Caco-2 (cell line): ENCODE measurements around the gene LASP1NB.
"Not testable (repeated sequence)": the region's sequence is repeated elsewhere in the genome, so short reads cannot be mapped to it uniquely, and the experiment has no call there.

Experiments used
- BruUV-seq: library from RNA; stranded (reverse); fragments of 400-500 nt; replicated peaks from 2 replicates; lab custom pipeline; 2021; lab: Mats Ljungman, UMichigan
- CTCF ChIA-PET: fragments of 300-600 bp; sonication (Branson Sonifier 250); formaldehyde crosslinking; loops from one replicate; lab custom pipeline; 2022; ENCODE audit warnings: antibody characterized with exemption; lab: Charles Lee
- POLR2A ChIA-PET: fragments of 300-600 bp; sonication (Branson Sonifier 250); formaldehyde crosslinking; loops from one replicate; lab custom pipeline; 2022; ENCODE audit warnings: antibody characterized with exemption; lab: Charles Lee
- DNase-seq, 2 experiments: peaks; one replicate each; pipeline versions ENCODE4 v3.0.0 to v3.0.0-alpha.2; 2020 to 2022
- H3K27me3 ChIP-seq: replicated peaks from 2 replicates; pipeline ENCODE4 v1.6.0; 2011; ENCODE audit warnings: low read length; ENCODE audit not compliant: control insufficient read depth, insufficient read depth
- H3K36me3 ChIP-seq: 2 replicates; pipeline ENCODE4 v1.5.1; 2011; ENCODE audit warnings: low read length; ENCODE audit not compliant: control insufficient read depth, insufficient read depth
- H3K4me1 ChIP-seq: fragments of 250-450 bp; sonication (Bioruptor Pico); 2 replicates; pipeline ENCODE4 v1.5.1; 2020; ENCODE audit warnings: mild to moderate bottlenecking
- H3K4me3 ChIP-seq: 2 replicates; pipeline ENCODE4 v1.5.1; 2011; ENCODE audit warnings: low read depth, mild to moderate bottlenecking, control low read depth, low read length
- H3K9me3 ChIP-seq: fragments of 250-450 bp; sonication (Bioruptor Pico); 2 replicates; pipeline ENCODE4 v1.5.1; 2020; ENCODE audit warnings: mild to moderate bottlenecking, moderate library complexity
- H3K27ac Mint-ChIP-seq: one replicate; pipeline ENCODE4 v1.8.0; 2022; ENCODE audit warnings: mixed read lengths; ENCODE audit not compliant: unreplicated experiment
- H3K27me3 Mint-ChIP-seq: one replicate; pipeline ENCODE4 v1.8.0; 2022; ENCODE audit warnings: mixed read lengths; ENCODE audit not compliant: insufficient read depth, unreplicated experiment
- H3K36me3 Mint-ChIP-seq: one replicate; pipeline ENCODE4 v1.8.0; 2022; ENCODE audit warnings: mild to moderate bottlenecking, mixed read lengths; ENCODE audit not compliant: insufficient read depth, unreplicated experiment
- H3K4me1 Mint-ChIP-seq: one replicate; pipeline ENCODE4 v1.8.0; 2022; ENCODE audit warnings: low read depth, mixed read lengths; ENCODE audit not compliant: unreplicated experiment
- H3K4me3 Mint-ChIP-seq: one replicate; pipeline ENCODE4 v1.8.0; 2022; ENCODE audit warnings: mild to moderate bottlenecking, moderate library complexity, mixed read lengths; ENCODE audit not compliant: unreplicated experiment
- H3K9me3 Mint-ChIP-seq: one replicate; pipeline ENCODE4 v1.8.0; 2022; ENCODE audit warnings: mixed read lengths; ENCODE audit not compliant: unreplicated experiment
- intact Hi-C: fragments of 100-400 bp; cut with micrococcal nuclease; formaldehyde crosslinking; loops from one replicate; pipeline ENCODE4 v1.10.0; 2022; ENCODE audit not compliant: unreplicated experiment
- TF ChIP-seq, protein P1 (sequence below), 2 experiments: fragments of 200-600 bp in 1 of 2; IDR thresholded peaks; 1 replicate in 1 of 2; 2 replicates in 1 of 2; pipeline versions ENCODE4 v1.5.1 to v1.8.0; 2011 to 2022; ENCODE audit warnings: antibody characterized with exemption in 1 of 2, control low read depth in 1 of 2, inconsistent platforms in 1 of 2, low read depth in 1 of 2, low read length in 1 of 2, mild to moderate bottlenecking in 1 of 2, moderate library complexity in 1 of 2; ENCODE audit not compliant: insufficient read depth in 1 of 2, severe bottlenecking in 1 of 2, unreplicated experiment in 1 of 2

LASP1NB gene

GRCh38 chr17:38942696-38943334 lies 17.4 kb downstream of the LASP1NB start:
- ChIA-PET CTCF (no interaction called here), POLR2A (no interaction called here)
- H3K4me3 Mint-ChIP-seq: no peak overlapping the region
- Histone ChIP-seq H3K4me3 (no peak overlapping the region), H3K9me3 (no peaks in the 10 kb centered on the region), H3K36me3 (no peaks in the 10 kb centered on the region), H3K27me3 (no peaks in the 10 kb centered on the region), H3K4me1 (no peaks in the 10 kb centered on the region)
- no peaks in the 10 kb centered on the region for H3K27me3 Mint-ChIP-seq
- no peak overlapping the region for H3K27ac Mint-ChIP-seq
- intact Hi-C loops: no loop called here
- TF ChIP-seq, protein P1, sequence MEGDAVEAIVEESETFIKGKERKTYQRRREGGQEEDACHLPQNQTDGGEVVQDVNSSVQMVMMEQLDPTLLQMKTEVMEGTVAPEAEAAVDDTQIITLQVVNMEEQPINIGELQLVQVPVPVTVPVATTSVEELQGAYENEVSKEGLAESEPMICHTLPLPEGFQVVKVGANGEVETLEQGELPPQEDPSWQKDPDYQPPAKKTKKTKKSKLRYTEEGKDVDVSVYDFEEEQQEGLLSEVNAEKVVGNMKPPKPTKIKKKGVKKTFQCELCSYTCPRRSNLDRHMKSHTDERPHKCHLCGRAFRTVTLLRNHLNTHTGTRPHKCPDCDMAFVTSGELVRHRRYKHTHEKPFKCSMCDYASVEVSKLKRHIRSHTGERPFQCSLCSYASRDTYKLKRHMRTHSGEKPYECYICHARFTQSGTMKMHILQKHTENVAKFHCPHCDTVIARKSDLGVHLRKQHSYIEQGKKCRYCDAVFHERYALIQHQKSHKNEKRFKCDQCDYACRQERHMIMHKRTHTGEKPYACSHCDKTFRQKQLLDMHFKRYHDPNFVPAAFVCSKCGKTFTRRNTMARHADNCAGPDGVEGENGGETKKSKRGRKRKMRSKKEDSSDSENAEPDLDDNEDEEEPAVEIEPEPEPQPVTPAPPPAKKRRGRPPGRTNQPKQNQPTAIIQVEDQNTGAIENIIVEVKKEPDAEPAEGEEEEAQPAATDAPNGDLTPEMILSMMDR (IDR thresholded peaks at IDR 0.05; ENCODE audit: insufficient read depth in 1 of 2, low read depth in 1 of 2, low read length in 1 of 2, severe bottlenecking in 1 of 2, unreplicated experiment in 1 of 2): no peak
- BruUV-seq: no TSS peak
- no peaks in the 10 kb centered on the region for H3K9me3 Mint-ChIP-seq
- DNase-seq: no peak
- no peaks in the 10 kb centered on the region for H3K4me1 Mint-ChIP-seq
- no peaks in the 10 kb centered on the region for H3K36me3 Mint-ChIP-seq

GRCh38 chr17:38943607-38944006 lies 18.2 kb downstream of the LASP1NB start:
- H3K36me3 ChIP-seq: no peaks in the 10 kb centered on the region
- Mint-ChIP-seq H3K4me1 (no peaks in the 10 kb centered on the region), H3K27me3 (no peaks in the 10 kb centered on the region), H3K9me3 (no peaks in the 10 kb centered on the region), H3K27ac (no peak overlapping the region), H3K36me3 (no peaks in the 10 kb centered on the region), H3K4me3 (no peak overlapping the region)
- ChIA-PET POLR2A (no interaction called here), CTCF (interaction anchor here (0.5 kb wide), 1 partner anchor 75 kb away, joined by 3 read pairs; no protein-coding TSS in a partner anchor)
- H3K27me3 ChIP-seq: no peaks in the 10 kb centered on the region
- no peaks in the 10 kb centered on the region for H3K9me3 ChIP-seq
- no peak overlapping the region for H3K4me3 ChIP-seq
- H3K4me1 ChIP-seq: no peaks in the 10 kb centered on the region
- no TSS peak for BruUV-seq
- TF ChIP-seq, protein P1 (IDR thresholded peaks at IDR 0.05; ENCODE audit: insufficient read depth in 1 of 2, low read depth in 1 of 2, low read length in 1 of 2, severe bottlenecking in 1 of 2, unreplicated experiment in 1 of 2): no peak
- no peak for DNase-seq
- intact Hi-C loops: no loop called here

DNA sequence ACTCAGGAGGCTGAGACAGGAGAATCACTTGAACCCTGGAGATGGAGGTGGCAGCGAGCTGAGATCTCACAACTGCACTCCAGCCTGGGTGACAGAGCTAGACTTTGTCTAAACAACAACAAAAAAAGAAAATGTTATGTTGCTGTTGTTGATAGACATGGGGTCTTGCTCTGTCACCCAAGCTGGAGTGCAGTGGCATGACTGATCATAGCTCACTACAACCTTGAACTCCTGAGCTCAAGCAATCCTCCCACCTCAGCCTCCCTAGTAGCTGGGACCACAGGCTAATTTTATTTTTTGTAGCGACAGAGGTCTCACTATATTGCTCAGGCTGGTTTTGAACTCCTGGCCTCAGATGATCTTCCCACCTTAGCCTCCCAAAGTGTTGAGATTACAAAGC lies 21.8 kb downstream of the LASP1NB start:
- no peaks in the 10 kb centered on the region for H3K27me3 Mint-ChIP-seq
- TF ChIP-seq, protein P1 (IDR thresholded peaks at IDR 0.05; ENCODE audit: insufficient read depth in 1 of 2, low read depth in 1 of 2, low read length in 1 of 2, severe bottlenecking in 1 of 2, unreplicated experiment in 1 of 2): no peak
- H3K9me3 ChIP-seq: no peaks in the 10 kb centered on the region; the same call in 1 of the 2 replicates
- H3K4me3 Mint-ChIP-seq: no peak overlapping the region
- H3K36me3 ChIP-seq: no peaks in the 10 kb centered on the region
- DNase-seq: no peak
- no peak overlapping the region for H3K4me3 ChIP-seq
- H3K36me3 Mint-ChIP-seq: no peaks in the 10 kb centered on the region
- H3K27ac Mint-ChIP-seq: no peak overlapping the region
- no peaks in the 10 kb centered on the region for H3K4me1 Mint-ChIP-seq
- H3K4me1 ChIP-seq: no peaks in the 10 kb centered on the region
- BruUV-seq: no TSS peak
- ChIA-PET POLR2A (no interaction called here), CTCF (interaction anchor here (0.6 kb wide), 1 partner anchor 82 kb away, joined by 5 read pairs; no protein-coding TSS in a partner anchor)
- H3K27me3 ChIP-seq: no peaks in the 10 kb centered on the region
- no peaks in the 10 kb centered on the region for H3K9me3 Mint-ChIP-seq
- intact Hi-C loops: no loop called here

DNA sequence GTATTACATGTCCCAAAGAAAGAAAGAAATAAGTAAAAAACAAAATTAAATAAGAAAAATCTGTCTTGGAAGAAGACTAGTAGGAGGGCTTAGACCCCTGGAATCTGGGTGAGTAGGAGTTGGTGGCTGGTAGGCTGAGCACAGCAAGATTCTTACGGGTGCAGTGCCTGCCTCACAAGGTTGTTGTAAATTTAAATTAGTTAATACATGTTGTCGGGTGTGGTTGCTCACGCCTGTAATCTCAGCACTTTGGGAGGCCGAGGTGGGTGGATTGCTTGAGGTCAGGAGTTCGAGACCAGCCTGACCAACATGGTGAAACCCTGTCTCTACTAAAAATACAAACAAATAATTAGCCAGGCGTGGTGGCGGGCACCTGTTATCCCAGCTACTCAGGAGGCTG lies 28.4 kb downstream of the LASP1NB start:
- peaks cover 10% of the 10 kb centered on the region for H3K4me1 ChIP-seq
- H3K27ac Mint-ChIP-seq, H3K4me1 Mint-ChIP-seq, DNase-seq, CTCF ChIA-PET, H3K4me3 Mint-ChIP-seq, H3K36me3 ChIP-seq, H3K9me3 Mint-ChIP-seq, BruUV-seq, H3K4me3 ChIP-seq, H3K27me3 Mint-ChIP-seq, POLR2A ChIA-PET, intact Hi-C loops, H3K36me3 Mint-ChIP-seq, H3K9me3 ChIP-seq, H3K27me3 ChIP-seq: not testable (repeated sequence)
